ENCODE data around the gene ANK3. TPM values are rescaled to one million over a fixed set of nuclear protein-coding genes. Genes with fewer than 3 reads are reported as not detected.

The ANK3 gene
- total RNA-seq, 1 donor from 2014 or later, result 87.6 TPM

DNA sequence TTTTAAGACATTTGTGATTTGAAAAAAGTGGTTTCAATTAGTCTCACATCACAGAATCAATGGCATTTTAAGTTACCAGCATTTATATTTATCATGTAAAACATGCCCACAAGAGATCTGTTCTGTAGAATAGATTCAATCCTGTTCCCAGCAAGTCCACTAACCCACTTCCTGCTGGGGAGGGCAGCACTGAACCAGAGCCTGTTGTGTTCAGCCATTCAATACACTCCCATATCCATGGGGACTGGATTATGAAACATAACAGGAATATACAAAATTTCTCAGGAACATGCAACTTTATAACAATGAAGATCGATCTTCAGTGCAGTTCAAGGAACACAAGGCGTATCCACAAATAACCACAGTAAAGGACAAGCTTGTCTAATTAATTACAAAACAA is 24.4 kb upstream of the ANK3 start:
- no peak overlapping the region for H3K27ac Mint-ChIP-seq

DNA sequence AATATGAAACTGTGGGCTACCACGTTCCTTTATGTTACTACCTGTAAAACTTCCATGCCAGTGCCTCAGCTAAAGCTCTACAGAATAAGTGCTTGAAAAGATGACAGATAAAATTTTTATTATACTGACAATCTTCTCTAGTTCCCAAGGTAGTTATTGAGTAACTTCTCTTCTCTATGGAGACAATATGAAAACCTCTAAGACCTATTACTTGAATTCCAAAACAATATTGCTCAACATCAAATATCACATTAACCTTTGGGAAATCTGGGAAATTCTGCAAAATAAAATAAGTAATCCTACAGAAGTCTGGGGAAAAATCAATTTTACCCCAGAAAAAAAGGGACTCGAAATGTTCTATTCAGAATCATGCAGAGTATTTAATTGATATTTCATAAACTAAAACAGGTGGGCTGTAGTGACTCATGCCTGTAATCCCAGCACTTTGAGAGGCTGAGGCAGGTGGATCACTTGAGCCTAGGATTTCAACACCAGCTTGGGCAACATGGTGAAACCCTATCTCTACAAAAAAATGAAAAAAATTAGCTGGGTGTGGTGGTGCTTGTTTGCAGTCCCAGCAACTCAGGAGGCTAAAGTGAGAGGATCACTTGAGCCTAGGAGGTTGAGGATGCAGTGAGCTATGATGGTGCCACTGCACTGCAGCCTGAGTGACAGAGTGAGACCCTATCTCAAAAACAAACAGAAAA is 23.8 kb upstream of the ANK3 start:
- Mint-ChIP-seq H3K36me3 (ENCODE audit: insufficient read depth) (no peaks in the 10 kb centered on the region), H3K27me3 (no peaks in the 10 kb centered on the region), H3K9me3 (ENCODE audit: low read depth) (no peaks in the 10 kb centered on the region), H3K4me3 (ENCODE audit: low read depth) (no peak overlapping the region), H3K4me1 (ENCODE audit: low read depth) (peaks cover 3% of the 10 kb centered on the region), H3K27ac (no peak overlapping the region)
- TF ChIP-seq, protein P1, sequence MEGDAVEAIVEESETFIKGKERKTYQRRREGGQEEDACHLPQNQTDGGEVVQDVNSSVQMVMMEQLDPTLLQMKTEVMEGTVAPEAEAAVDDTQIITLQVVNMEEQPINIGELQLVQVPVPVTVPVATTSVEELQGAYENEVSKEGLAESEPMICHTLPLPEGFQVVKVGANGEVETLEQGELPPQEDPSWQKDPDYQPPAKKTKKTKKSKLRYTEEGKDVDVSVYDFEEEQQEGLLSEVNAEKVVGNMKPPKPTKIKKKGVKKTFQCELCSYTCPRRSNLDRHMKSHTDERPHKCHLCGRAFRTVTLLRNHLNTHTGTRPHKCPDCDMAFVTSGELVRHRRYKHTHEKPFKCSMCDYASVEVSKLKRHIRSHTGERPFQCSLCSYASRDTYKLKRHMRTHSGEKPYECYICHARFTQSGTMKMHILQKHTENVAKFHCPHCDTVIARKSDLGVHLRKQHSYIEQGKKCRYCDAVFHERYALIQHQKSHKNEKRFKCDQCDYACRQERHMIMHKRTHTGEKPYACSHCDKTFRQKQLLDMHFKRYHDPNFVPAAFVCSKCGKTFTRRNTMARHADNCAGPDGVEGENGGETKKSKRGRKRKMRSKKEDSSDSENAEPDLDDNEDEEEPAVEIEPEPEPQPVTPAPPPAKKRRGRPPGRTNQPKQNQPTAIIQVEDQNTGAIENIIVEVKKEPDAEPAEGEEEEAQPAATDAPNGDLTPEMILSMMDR (IDR thresholded peaks at IDR 0.05; ENCODE audit: unreplicated experiment), result no peak
- no peak for DNase-seq (ENCODE audit: low spot score, unreplicated experiment)

More for the DNA sequence above, 24.4 kb upstream of the ANK3 start:
- peaks cover 3% of the 10 kb centered on the region for H3K4me1 Mint-ChIP-seq (ENCODE audit: low read depth)
- TF ChIP-seq, protein P1 (IDR thresholded peaks at IDR 0.05; ENCODE audit: unreplicated experiment), result no peak
- no peak overlapping the region for H3K4me3 Mint-ChIP-seq (ENCODE audit: low read depth)
- no peaks in the 10 kb centered on the region for H3K27me3 Mint-ChIP-seq
- H3K36me3 Mint-ChIP-seq (ENCODE audit: insufficient read depth), result no peaks in the 10 kb centered on the region
- H3K9me3 Mint-ChIP-seq (ENCODE audit: low read depth), result no peaks in the 10 kb centered on the region
- no peak for DNase-seq (ENCODE audit: low spot score, unreplicated experiment)

DNA sequence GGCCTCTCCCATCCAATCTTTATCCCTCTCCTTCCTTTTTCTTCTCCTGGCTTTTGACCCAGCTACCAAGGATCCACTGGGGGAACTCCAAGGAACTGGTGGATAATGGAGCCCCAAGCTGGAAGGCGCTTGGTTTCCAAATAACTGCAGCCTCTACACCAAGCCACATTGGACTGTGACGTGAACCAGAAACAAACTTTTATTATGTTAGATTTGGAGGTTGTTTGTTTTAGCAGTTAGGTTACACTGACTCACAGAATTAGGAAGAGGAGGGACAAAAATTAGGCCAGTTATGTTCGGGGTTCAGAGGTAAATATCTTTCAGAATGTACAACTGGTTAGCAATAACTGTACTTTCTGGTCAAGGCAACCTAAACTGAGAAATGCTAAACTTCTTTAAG is 21.3 kb upstream of the ANK3 start:
- Mint-ChIP-seq H3K36me3 (ENCODE audit: insufficient read depth) (no peaks in the 10 kb centered on the region), H3K4me1 (ENCODE audit: low read depth) (peaks cover 3% of the 10 kb centered on the region), H3K27me3 (no peaks in the 10 kb centered on the region), H3K27ac (no peak overlapping the region), H3K9me3 (ENCODE audit: low read depth) (no peaks in the 10 kb centered on the region), H3K4me3 (ENCODE audit: low read depth) (no peak overlapping the region)
- no peak for DNase-seq (ENCODE audit: low spot score, unreplicated experiment)
- TF ChIP-seq, protein P1 (IDR thresholded peaks at IDR 0.05; ENCODE audit: unreplicated experiment), result no peak

- TF ChIP-seq, protein P1 (IDR thresholded peaks at IDR 0.05; ENCODE audit: unreplicated experiment), result no peak
- Mint-ChIP-seq H3K36me3 (ENCODE audit: insufficient read depth) (no peaks in the 10 kb centered on the region), H3K27ac (no peak overlapping the region), H3K27me3 (no peaks in the 10 kb centered on the region), H3K4me1 (ENCODE audit: low read depth) (peaks cover 1% of the 10 kb centered on the region), H3K4me3 (ENCODE audit: low read depth) (no peak overlapping the region), H3K9me3 (ENCODE audit: low read depth) (peaks cover 7% of the 10 kb centered on the region)
- DNase-seq (ENCODE audit: low spot score, unreplicated experiment), result no peak
Measured at GRCh38 chr10:60409202-60409601, 19.5 kb upstream of the ANK3 start.

- no peak overlapping the region for H3K27ac Mint-ChIP-seq
- H3K27me3 Mint-ChIP-seq, result no peaks in the 10 kb centered on the region
- no peak for DNase-seq (ENCODE audit: low spot score, unreplicated experiment)
- TF ChIP-seq, protein P1 (IDR thresholded peaks at IDR 0.05; ENCODE audit: unreplicated experiment), result no peak
- H3K4me1 Mint-ChIP-seq (ENCODE audit: low read depth), result no peaks in the 10 kb centered on the region
- H3K4me3 Mint-ChIP-seq (ENCODE audit: low read depth), result no peak overlapping the region
- no peaks in the 10 kb centered on the region for H3K36me3 Mint-ChIP-seq (ENCODE audit: insufficient read depth)
- H3K9me3 Mint-ChIP-seq (ENCODE audit: low read depth), result peaks cover 7% of the 10 kb centered on the region
Measured at GRCh38 chr10:60406182-60406581, 16.5 kb upstream of the ANK3 start.
